ENCODE results near the gene CCDC183. TPM values are rescaled to one million over a fixed set of nuclear protein-coding genes. Genes with fewer than 3 reads are reported as not detected.
A peak's percentile ranks its signal among the peaks of the same experiment; 100 is the strongest.

The CCDC183 gene
- 1 to 10 TPM in 2 of 4 donors, not detected in 2; 2.0 TPM for total RNA-seq

GRCh38 chr9:136796238-136796774, at the start of gene CCDC183:
Gene CCDC183, plus strand, starts transcription at chr9:136796338. Its CDS starts 60 bp downstream, at chr9:136796398.
- Histone ChIP-seq H3K27ac (no peak within 1 kb of the TSS), H3K9me3 (no peaks in the 10 kb centered on the region), H3K36me3 (no peaks in the 10 kb centered on the region), H3K27me3 (peaks cover 17 to 24% of the 10 kb centered on the region in 2 donors), H3K4me1 (peaks cover 3 to 25% of the 10 kb centered on the region in 2 donors), H3K4me3 (no peak within 1 kb of the TSS)
- TF ChIP-seq, protein P1, sequence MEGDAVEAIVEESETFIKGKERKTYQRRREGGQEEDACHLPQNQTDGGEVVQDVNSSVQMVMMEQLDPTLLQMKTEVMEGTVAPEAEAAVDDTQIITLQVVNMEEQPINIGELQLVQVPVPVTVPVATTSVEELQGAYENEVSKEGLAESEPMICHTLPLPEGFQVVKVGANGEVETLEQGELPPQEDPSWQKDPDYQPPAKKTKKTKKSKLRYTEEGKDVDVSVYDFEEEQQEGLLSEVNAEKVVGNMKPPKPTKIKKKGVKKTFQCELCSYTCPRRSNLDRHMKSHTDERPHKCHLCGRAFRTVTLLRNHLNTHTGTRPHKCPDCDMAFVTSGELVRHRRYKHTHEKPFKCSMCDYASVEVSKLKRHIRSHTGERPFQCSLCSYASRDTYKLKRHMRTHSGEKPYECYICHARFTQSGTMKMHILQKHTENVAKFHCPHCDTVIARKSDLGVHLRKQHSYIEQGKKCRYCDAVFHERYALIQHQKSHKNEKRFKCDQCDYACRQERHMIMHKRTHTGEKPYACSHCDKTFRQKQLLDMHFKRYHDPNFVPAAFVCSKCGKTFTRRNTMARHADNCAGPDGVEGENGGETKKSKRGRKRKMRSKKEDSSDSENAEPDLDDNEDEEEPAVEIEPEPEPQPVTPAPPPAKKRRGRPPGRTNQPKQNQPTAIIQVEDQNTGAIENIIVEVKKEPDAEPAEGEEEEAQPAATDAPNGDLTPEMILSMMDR (IDR thresholded peaks at IDR 0.05): no peak
- TF ChIP-seq POLR2A (IDR thresholded peaks at IDR 0.05): no peak
- no peak for DNase-seq
- intact Hi-C loops (cut with DNase I; ENCODE audit: low total_unique reads): no loop called here

GRCh38 chr9:136746621-136747020, 49.5 kb upstream of the CCDC183 start:
- peaks cover 0 to 9% of the 10 kb centered on the region in 2 donors for H3K27me3 ChIP-seq
- no peak overlapping the region for H3K27ac ChIP-seq
- no peak for DNase-seq
- H3K4me3 ChIP-seq: no peak overlapping the region
- no peak for TF ChIP-seq POLR2A (IDR thresholded peaks at IDR 0.05)
- TF ChIP-seq, protein P1 (IDR thresholded peaks at IDR 0.05): no peak
- H3K4me1 ChIP-seq: no peaks in the 10 kb centered on the region
- H3K9me3 ChIP-seq: no peaks in the 10 kb centered on the region
- H3K36me3 ChIP-seq: no peaks in the 10 kb centered on the region
- intact Hi-C loops (cut with DNase I; ENCODE audit: low total_unique reads): no loop called here

- no peak overlapping the region for H3K4me3 ChIP-seq
- H3K27me3 ChIP-seq: peaks cover 0 to 1% of the 10 kb centered on the region in 2 donors
- DNase-seq: no peak
- no peaks in the 10 kb centered on the region for H3K9me3 ChIP-seq
- no peaks in the 10 kb centered on the region for H3K36me3 ChIP-seq
- intact Hi-C loops (cut with DNase I; ENCODE audit: low total_unique reads): no loop called here
- TF ChIP-seq, protein P1 (IDR thresholded peaks at IDR 0.05): no peak
- TF ChIP-seq POLR2A (IDR thresholded peaks at IDR 0.05): no peak
- H3K4me1 ChIP-seq: no peaks in the 10 kb centered on the region
- H3K27ac ChIP-seq: peak overlapping the region in 1 of 2 donors; percentile 5
Measured at GRCh38 chr9:136747161-136748060, 48.7 kb upstream of the CCDC183 start.

GRCh38 chr9:136748201-136748600, 47.9 kb upstream of the CCDC183 start, which contains the start of gene LCN6:
Gene LCN6, minus strand, starts transcription at chr9:136748525. Its CDS starts 42 bp downstream, at chr9:136748483.
- no peak for TF ChIP-seq POLR2A (IDR thresholded peaks at IDR 0.05)
- TF ChIP-seq, protein P1 (IDR thresholded peaks at IDR 0.05): no peak
- no peaks in the 10 kb centered on the region for H3K9me3 ChIP-seq
- no peaks in the 10 kb centered on the region for H3K4me1 ChIP-seq
- no peaks in the 10 kb centered on the region for H3K27me3 ChIP-seq
- no peaks in the 10 kb centered on the region for H3K36me3 ChIP-seq
- H3K27ac ChIP-seq: peak within 1 kb of the TSS; percentile 36 to 67
- H3K4me3 ChIP-seq: no peak within 1 kb of the TSS
- intact Hi-C loops (cut with DNase I; ENCODE audit: low total_unique reads): no loop called here
- no peak for DNase-seq

Data from uterus (tissue), 4 donors.